ENCODE results near the gene PDPK1. TPM values are rescaled to one million over a fixed set of nuclear protein-coding genes. Genes with fewer than 3 reads are reported as not detected.
"Not testable (repeated sequence)": the region's sequence is repeated elsewhere in the genome, so short reads cannot be mapped to it uniquely, and the experiment has no call there.

PDPK1 gene
- polyA plus RNA-seq, 1 donor: 39.7 TPM

DNA sequence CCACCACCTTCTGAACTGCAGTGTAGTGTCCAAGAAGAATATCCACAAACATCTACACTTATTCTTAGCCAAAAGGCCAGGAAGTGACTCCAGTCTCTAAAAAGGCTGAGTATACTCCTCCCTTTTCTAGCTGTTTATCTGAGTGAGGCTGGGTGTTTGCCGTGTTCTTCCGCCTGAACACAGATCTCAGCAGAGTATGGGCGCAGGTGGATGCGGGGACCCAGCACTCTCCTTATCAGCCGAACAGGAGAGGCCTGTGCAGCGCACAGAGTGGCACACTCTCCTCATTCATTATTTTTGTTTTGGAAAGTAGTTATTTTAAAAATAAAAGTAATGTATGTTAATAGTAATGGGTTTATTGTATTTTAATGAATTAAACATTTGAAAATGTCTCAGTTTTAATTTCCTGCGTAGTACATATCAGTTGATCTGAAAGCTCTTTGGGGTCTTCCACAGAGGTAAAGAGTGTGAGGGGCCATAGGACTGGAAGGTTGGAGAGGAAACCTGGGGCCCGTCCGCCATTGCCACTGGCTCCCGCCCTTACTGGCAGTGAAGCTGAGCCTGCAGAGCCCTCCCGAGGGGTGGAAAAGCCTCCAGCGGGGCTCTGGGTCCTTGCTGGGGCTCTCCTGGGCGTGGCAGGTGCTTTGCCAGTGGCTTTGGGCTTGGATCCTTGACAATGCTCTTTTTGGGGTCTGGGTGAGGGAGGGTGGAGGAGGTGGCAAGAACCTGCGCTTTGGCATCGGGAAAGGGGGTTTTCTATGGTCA is 53.8 kb downstream of the PDPK1 start:
- no peaks in the 10 kb centered on the region for H3K4me1 ChIP-seq (ENCODE audit: control insufficient read depth, insufficient read depth, low read length)
- 83% methylated on average over 1 of the region's 15 CpGs for WGBS (ENCODE audit: insufficient coverage, low lambda C conversion rate)
- no peaks in the 10 kb centered on the region for H3K9me3 ChIP-seq (ENCODE audit: control insufficient read depth, low read depth, low read length)
- no peak for DNase-seq
- no peaks in the 10 kb centered on the region for H3K27me3 ChIP-seq (ENCODE audit: control insufficient read depth, insufficient read depth, low read length)
- no peak overlapping the region for H3K27ac ChIP-seq (ENCODE audit: low read length)
- peaks cover 73% of the 10 kb centered on the region for H3K36me3 ChIP-seq (ENCODE audit: control insufficient read depth, insufficient read depth, low read length)
- no peak overlapping the region for H3K4me3 ChIP-seq (ENCODE audit: low read length)

DNA sequence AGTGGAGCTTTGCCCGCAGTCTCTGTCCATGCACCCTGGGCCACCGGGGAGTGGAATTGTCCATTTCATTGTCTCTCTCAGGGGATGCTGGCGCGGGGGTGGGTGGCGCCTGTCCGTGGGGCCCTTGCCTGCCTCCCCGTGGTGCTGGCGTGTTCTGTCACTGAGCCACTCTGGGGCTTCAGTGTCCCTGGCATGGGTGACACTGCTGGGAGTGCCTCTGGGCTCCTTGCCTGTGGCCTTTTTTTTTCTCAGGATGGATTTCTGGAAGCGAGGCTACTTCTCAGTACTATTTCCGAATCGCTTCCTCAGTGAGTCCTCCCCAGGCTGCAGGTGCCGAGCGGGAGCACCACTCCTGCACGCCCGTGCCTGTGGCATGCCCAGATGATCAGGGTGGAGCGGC is 55.0 kb downstream of the PDPK1 start:
- Histone ChIP-seq H3K9me3 (ENCODE audit: control insufficient read depth, low read depth, low read length) (no peaks in the 10 kb centered on the region), H3K27me3 (ENCODE audit: control insufficient read depth, insufficient read depth, low read length) (no peaks in the 10 kb centered on the region), H3K4me3 (ENCODE audit: low read length) (no peak overlapping the region), H3K36me3 (ENCODE audit: control insufficient read depth, insufficient read depth, low read length) (peaks cover 77% of the 10 kb centered on the region), H3K4me1 (ENCODE audit: control insufficient read depth, insufficient read depth, low read length) (no peaks in the 10 kb centered on the region), H3K27ac (ENCODE audit: low read length) (no peak overlapping the region)
- DNase-seq: no peak
- no CpG with 5 or more reads among the region's 16 CpGs for WGBS (ENCODE audit: insufficient coverage, low lambda C conversion rate)

DNA sequence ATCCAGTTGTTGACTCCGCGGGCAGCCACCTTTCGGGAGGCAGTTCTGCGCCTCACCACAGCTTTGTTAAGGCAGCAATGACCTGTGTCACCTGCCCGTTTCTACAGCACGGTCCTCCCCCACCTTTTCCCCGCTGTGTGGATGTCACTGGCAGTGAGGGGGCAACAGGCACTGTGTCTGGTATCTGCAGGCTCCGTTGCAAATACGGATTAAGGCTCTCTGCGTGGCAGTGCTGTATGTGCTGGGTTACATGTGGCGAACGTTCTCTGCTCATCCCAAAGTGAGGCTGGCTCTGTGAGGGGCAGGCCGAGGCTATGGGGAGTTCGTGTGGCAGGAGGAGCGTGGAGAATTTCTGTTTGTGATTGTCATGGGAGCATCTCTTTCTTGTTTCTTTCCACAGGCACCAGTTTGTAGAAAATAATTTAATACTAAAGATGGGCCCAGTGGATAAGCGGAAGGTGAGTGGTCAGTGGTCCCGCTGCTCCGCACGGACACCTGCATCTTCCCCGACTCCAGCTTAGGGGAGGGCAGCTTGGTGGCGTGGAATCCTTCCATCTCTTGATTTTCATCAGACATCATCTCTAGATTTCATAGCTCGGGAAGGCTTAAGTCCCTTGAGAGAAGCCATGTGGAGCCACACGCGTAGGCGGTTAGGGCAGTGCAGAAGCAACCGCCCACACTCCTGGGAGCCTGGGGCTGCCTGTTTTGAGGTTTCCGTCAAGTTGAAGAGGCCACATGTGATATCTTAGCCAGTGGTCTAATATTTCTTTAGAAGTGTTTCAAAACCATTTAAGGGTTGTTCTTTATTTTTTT is 57.8 kb downstream of the PDPK1 start:
- no peaks in the 10 kb centered on the region for H3K9me3 ChIP-seq (ENCODE audit: control insufficient read depth, low read depth, low read length)
- no peaks in the 10 kb centered on the region for H3K4me1 ChIP-seq (ENCODE audit: control insufficient read depth, insufficient read depth, low read length)
- DNase-seq: no peak
- no peaks in the 10 kb centered on the region for H3K27me3 ChIP-seq (ENCODE audit: control insufficient read depth, insufficient read depth, low read length)
- H3K4me3 ChIP-seq (ENCODE audit: low read length): no peak overlapping the region
- WGBS (ENCODE audit: insufficient coverage, low lambda C conversion rate): no CpG with 5 or more reads among the region's 27 CpGs
- H3K36me3 ChIP-seq (ENCODE audit: control insufficient read depth, insufficient read depth, low read length): peaks cover 65% of the 10 kb centered on the region
- H3K27ac ChIP-seq (ENCODE audit: low read length): no peak overlapping the region

DNA sequence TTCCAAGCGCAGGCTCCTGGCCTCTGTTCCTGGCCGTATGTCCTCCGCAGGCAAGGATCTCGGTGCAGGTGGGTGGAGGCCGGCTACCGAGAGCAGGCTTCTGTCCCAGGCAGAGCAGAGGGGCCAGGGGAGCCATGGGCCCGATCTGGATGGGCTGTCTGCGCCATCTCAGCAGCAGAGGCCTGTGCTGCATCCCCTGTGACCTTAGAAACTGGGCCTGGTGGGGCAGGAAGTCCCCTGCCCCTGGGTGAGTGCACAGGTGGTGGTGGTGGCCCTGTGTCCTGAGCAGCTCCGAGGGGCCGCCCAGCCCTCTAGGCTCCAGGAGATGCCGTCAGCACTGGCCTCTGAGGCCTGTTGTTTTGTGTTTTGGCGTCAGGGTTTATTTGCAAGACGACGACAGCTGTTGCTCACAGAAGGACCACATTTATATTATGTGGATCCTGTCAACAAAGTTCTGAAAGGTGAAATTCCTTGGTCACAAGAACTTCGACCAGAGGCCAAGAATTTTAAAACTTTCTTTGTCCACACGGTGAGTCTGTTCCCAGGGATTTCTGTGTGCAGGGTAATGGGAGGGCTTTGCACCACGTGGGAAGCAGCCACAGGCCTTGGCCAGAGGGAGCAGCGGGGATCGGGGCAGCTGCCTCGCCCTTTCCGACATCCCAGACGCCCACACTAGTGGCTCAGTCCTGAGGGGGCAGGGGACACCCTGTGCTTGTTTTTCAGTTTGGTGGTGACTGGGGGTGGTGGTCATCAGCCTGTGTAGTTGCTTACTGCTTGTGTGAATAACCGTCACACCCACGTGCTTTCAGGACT is 59.1 kb downstream of the PDPK1 start:
- H3K27me3 ChIP-seq (ENCODE audit: control insufficient read depth, insufficient read depth, low read length): no peaks in the 10 kb centered on the region
- no peak overlapping the region for H3K4me3 ChIP-seq (ENCODE audit: low read length)
- peaks cover 3% of the 10 kb centered on the region for H3K4me1 ChIP-seq (ENCODE audit: control insufficient read depth, insufficient read depth, low read length)
- 85% methylated on average over 4 of the region's 24 CpGs for WGBS (ENCODE audit: insufficient coverage, low lambda C conversion rate)
- DNase-seq: no peak
- H3K27ac ChIP-seq (ENCODE audit: low read length): no peak overlapping the region
- H3K9me3 ChIP-seq (ENCODE audit: control insufficient read depth, low read depth, low read length): no peaks in the 10 kb centered on the region
- peaks cover 53% of the 10 kb centered on the region for H3K36me3 ChIP-seq (ENCODE audit: control insufficient read depth, insufficient read depth, low read length)

DNA sequence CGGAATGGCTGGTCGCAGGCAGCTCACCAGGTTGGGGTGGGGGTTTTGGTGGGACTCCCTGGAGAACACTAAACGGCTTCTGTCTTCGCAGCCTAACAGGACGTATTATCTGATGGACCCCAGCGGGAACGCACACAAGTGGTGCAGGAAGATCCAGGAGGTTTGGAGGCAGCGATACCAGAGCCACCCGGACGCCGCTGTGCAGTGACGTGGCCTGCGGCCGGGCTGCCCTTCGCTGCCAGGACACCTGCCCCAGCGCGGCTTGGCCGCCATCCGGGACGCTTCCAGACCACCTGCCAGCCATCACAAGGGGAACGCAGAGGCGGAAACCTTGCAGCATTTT is 59.7 kb downstream of the PDPK1 start:
- H3K36me3 ChIP-seq (ENCODE audit: control insufficient read depth, insufficient read depth, low read length): peaks cover 48% of the 10 kb centered on the region
- no peaks in the 10 kb centered on the region for H3K9me3 ChIP-seq (ENCODE audit: control insufficient read depth, low read depth, low read length)
- no CpG with 5 or more reads among the region's 22 CpGs for WGBS (ENCODE audit: insufficient coverage, low lambda C conversion rate)
- peaks cover 3% of the 10 kb centered on the region for H3K4me1 ChIP-seq (ENCODE audit: control insufficient read depth, insufficient read depth, low read length)
- no peak overlapping the region for H3K4me3 ChIP-seq (ENCODE audit: low read length)
- DNase-seq: no peak
- H3K27ac ChIP-seq (ENCODE audit: low read length): no peak overlapping the region
- H3K27me3 ChIP-seq (ENCODE audit: control insufficient read depth, insufficient read depth, low read length): no peaks in the 10 kb centered on the region

DNA sequence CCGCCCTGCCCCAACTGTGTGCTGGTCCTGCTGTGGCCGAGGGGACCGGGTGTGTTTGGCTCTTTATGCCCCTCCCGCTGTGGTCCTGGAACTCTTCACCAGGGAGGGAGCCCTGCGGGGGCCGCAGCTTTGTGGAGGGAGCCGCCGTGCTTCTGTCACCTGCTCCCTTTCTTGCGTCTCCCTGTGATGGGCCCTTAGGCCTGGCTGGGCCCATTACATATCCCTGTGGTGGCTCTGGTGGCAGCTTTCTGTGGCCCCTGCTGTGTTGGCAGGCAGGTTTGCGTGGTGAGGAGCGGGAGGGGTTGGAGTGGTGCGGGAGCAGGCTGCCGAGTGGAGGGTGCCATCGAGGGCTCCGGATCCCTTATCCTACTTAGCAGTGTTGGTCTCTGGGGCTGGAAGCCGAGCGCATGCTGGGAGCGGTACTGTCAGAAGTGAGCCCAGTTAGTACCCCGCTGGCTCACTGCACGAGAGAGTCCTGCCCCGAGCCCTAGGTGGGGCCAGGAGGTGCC is 60.4 kb downstream of the PDPK1 start:
- no peak for DNase-seq
- Histone ChIP-seq H3K4me1 (ENCODE audit: control insufficient read depth, insufficient read depth, low read length) (peaks cover 3% of the 10 kb centered on the region), H3K9me3 (ENCODE audit: control insufficient read depth, low read depth, low read length) (no peaks in the 10 kb centered on the region), H3K27me3 (ENCODE audit: control insufficient read depth, insufficient read depth, low read length) (no peaks in the 10 kb centered on the region), H3K36me3 (ENCODE audit: control insufficient read depth, insufficient read depth, low read length) (peaks cover 42% of the 10 kb centered on the region), H3K4me3 (ENCODE audit: low read length) (no peak overlapping the region), H3K27ac (ENCODE audit: low read length) (no peak overlapping the region)
- WGBS (ENCODE audit: insufficient coverage, low lambda C conversion rate): no CpG with 5 or more reads among the region's 21 CpGs

DNA sequence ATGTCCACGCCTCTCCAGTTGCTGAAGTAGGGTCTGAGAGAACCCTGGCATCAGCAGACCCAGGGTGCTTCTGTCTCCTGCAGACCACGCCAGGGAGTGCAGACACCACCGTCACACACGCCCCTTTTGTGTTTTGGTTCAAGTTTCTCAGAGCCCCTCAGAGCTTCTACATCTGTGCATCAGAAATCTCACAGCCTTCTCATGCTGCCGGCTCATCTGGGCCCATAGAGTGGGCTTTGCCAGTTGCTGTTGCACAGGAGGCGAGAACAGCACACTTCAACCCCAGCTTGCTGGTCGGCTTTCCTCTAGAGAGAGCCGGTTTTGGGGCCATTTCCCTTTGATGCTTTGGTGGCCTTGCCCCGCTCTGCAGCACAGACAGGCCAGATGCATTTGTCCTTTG is 60.9 kb downstream of the PDPK1 start:
- no peak overlapping the region for H3K27ac ChIP-seq (ENCODE audit: low read length)
- no peaks in the 10 kb centered on the region for H3K27me3 ChIP-seq (ENCODE audit: control insufficient read depth, insufficient read depth, low read length)
- peaks cover 3% of the 10 kb centered on the region for H3K4me1 ChIP-seq (ENCODE audit: control insufficient read depth, insufficient read depth, low read length)
- H3K4me3 ChIP-seq (ENCODE audit: low read length): no peak overlapping the region
- no peak for DNase-seq
- H3K9me3 ChIP-seq (ENCODE audit: control insufficient read depth, low read depth, low read length): no peaks in the 10 kb centered on the region
- peaks cover 36% of the 10 kb centered on the region for H3K36me3 ChIP-seq (ENCODE audit: control insufficient read depth, insufficient read depth, low read length)
- no CpG with 5 or more reads among the region's 9 CpGs for WGBS (ENCODE audit: insufficient coverage, low lambda C conversion rate)

DNA sequence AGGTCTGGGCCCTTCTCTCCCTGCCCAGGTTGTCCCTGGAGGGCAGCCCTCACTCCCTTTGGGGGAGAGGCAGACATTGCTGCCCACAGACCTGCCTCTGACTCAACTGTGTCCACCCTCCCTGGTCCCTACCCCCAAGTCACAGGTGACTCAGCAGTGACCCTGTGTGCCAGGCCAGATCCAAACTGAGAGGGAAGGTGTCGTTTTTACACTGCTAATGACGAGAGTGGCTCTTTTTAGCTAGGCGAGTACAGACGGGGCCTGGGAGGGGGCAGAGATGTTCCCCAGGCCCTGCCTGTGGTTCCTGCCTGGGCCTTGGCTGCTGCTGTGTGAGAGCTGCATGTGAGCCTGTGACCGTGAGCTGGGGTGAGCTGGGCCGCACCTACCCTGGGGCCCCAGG is 61.3 kb downstream of the PDPK1 start:
- not testable (repeated sequence) for H3K4me3 ChIP-seq (ENCODE audit: low read length); H3K27ac ChIP-seq (ENCODE audit: low read length); H3K9me3 ChIP-seq (ENCODE audit: control insufficient read depth, low read depth, low read length); H3K27me3 ChIP-seq (ENCODE audit: control insufficient read depth, insufficient read depth, low read length); DNase-seq; H3K4me1 ChIP-seq (ENCODE audit: control insufficient read depth, insufficient read depth, low read length)
- WGBS (ENCODE audit: insufficient coverage, low lambda C conversion rate): no CpG with 5 or more reads among the region's 6 CpGs
- peaks cover 34% of the 10 kb centered on the region for H3K36me3 ChIP-seq (ENCODE audit: control insufficient read depth, insufficient read depth, low read length)

DNA sequence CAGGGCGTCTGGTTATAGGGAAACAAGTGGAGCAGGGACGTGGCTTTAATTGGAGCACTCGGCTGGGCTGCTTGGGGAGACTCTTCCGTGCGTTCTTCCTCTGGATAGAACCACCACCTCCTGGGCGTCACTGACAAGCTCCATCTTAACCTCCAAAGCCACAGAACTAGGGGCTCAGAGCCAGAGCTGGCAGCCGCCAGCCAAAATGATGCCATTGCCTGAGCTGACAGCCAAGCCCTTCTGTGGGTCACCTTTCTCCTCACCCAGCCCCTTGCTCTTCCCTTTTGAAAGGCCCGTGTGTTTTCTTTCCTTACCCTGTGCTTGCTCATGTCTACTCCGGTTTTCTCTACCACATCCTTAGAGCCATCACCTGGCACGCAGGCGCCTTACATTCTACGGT is 62.0 kb downstream of the PDPK1 start:
- H3K27ac ChIP-seq (ENCODE audit: low read length); H3K4me1 ChIP-seq (ENCODE audit: control insufficient read depth, insufficient read depth, low read length); H3K4me3 ChIP-seq (ENCODE audit: low read length); H3K9me3 ChIP-seq (ENCODE audit: control insufficient read depth, low read depth, low read length); DNase-seq; H3K27me3 ChIP-seq (ENCODE audit: control insufficient read depth, insufficient read depth, low read length): not testable (repeated sequence)
- peaks cover 34% of the 10 kb centered on the region for H3K36me3 ChIP-seq (ENCODE audit: control insufficient read depth, insufficient read depth, low read length)
- WGBS (ENCODE audit: insufficient coverage, low lambda C conversion rate): no CpG with 5 or more reads among the region's 12 CpGs

DNA sequence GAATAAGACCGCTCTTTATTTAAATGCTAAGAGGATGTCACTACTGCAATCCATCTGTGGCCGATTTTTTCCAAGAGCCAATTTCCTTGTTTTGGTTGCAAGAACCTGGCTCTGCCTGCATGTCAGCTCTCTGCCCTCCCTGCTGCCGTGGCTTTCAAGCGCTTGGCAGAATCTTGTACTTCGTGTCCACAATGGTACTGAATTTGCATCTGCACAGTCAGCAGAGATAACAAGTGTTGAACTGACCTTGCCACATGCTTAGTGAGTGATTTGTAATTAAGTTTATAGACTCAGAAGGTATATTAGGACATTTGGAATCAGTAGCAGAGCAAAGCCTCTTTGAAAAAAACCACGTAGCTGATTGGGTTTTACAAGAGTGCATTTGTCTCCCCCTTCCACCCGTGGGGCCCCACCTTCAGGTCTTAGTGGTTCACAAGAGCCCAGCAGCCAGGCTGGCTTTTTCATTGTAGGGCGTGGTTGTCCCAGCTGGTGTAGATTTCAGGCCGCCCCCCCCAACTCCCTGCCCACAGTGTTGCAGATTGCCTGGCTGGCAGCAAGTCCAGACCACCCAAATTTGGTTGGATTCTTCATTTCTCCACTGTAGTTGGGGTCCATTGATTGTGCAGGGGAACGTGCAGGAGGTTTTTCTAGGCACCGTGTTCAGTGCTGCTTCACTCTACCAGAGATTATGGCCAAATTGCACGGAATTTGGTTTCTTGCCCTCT is 63.6 kb downstream of the PDPK1 start:
- H3K27me3 ChIP-seq (ENCODE audit: control insufficient read depth, insufficient read depth, low read length); H3K4me1 ChIP-seq (ENCODE audit: control insufficient read depth, insufficient read depth, low read length); H3K27ac ChIP-seq (ENCODE audit: low read length); H3K9me3 ChIP-seq (ENCODE audit: control insufficient read depth, low read depth, low read length); H3K4me3 ChIP-seq (ENCODE audit: low read length): not testable (repeated sequence)
- DNase-seq: peak; percentile 26 to 61
- H3K36me3 ChIP-seq (ENCODE audit: control insufficient read depth, insufficient read depth, low read length): peaks cover 26% of the 10 kb centered on the region
- whole genome bisulfite sequencing (ENCODE audit: insufficient coverage, low lambda C conversion rate): no CpG with 5 or more reads among the region's 12 CpGs

Measured in large intestine (tissue), 3 donors.